GM12865 (cell line): ENCODE results near the gene SPRR2E.
"Not testable (repeated sequence)": the region's sequence is repeated elsewhere in the genome, so short reads cannot be mapped to it uniquely, and the experiment has no call there.

Experiments used
- DNase-seq: peaks from one replicate; pipeline ENCODE4 v3.0.0; 2010; ENCODE audit warnings: low read depth
- H3K4me3 ChIP-seq: 2 replicates; pipeline ENCODE4 v1.5.1; 2011; ENCODE audit warnings: mild to moderate bottlenecking, low read depth, low read length, control low read depth
- CTCF ChIP-seq: IDR thresholded peaks from 2 replicates; pipeline ENCODE4 v1.5.1; 2011; ENCODE audit warnings: low read length, control low read depth, low read depth, inconsistent platforms; ENCODE audit not compliant: insufficient read depth; ENCODE audit errors: missing control alignments

Gene SPRR2E

GRCh38 chr1:153125536-153125935 lies 31.2 kb upstream of the SPRR2E start:
- DNase-seq = no peak
- H3K4me3 ChIP-seq = no peak overlapping the region
- no peak for TF ChIP-seq CTCF

GRCh38 chr1:153123793-153124192 lies 29.5 kb upstream of the SPRR2E start:
- DNase-seq, H3K4me3 ChIP-seq: not testable (repeated sequence)

GRCh38 chr1:153122831-153123421 lies 28.6 kb upstream of the SPRR2E start:
- no peak for TF ChIP-seq CTCF
- peak; percentile 68 for DNase-seq

GRCh38 chr1:153120945-153121344 lies 26.6 kb upstream of the SPRR2E start:
- no peak for DNase-seq
- no peak overlapping the region for H3K4me3 ChIP-seq
- no peak for TF ChIP-seq CTCF

More at GRCh38 chr1:153122831-153123421, 28.6 kb upstream of the SPRR2E start:
- H3K4me3 ChIP-seq = no peak overlapping the region

GRCh38 chr1:153119491-153119971 lies 25.2 kb upstream of the SPRR2E start:
- no peak overlapping the region for H3K4me3 ChIP-seq
- DNase-seq = no peak
- no peak for TF ChIP-seq CTCF

- DNase-seq, H3K4me3 ChIP-seq: not testable (repeated sequence)
These were observed 20.9 kb upstream of the SPRR2E start for GRCh38 chr1:153115264-153115663.

- no peak for DNase-seq
- no peak within 1 kb of the TSS for H3K4me3 ChIP-seq
- TF ChIP-seq CTCF = no peak
These were observed 19.1 kb upstream of the SPRR2E start, which contains the start of gene SPRR2F for GRCh38 chr1:153113416-153113815. SPRR2F (minus strand) TSS chr1:153113516; CDS start chr1:153112733, 783 bp downstream.

GRCh38 chr1:153112454-153112853 lies 18.1 kb upstream of the SPRR2E start:
- DNase-seq, H3K4me3 ChIP-seq: not testable (repeated sequence)
